OCI-LY1 (cell line): ENCODE results near the gene ENOSF1.

Experiments
- CTCF ChIP-seq: fragments of 200-600 bp; sonication (generic), shearing (Covaris generic); IDR thresholded peaks from 2 replicates; pipeline ENCODE4 v1.5.1; 2017; ENCODE audit warnings: mild to moderate bottlenecking, antibody characterized with exemption, low read length, moderate library complexity, mixed read lengths
- EZH2 ChIP-seq: fragments of 200-600 bp; sonication (generic), shearing (Covaris generic); IDR thresholded peaks from 2 replicates; pipeline ENCODE4 v1.8.0; 2017; ENCODE audit warnings: borderline replicate concordance, mixed run types, mild to moderate bottlenecking, antibody characterized with exemption, low read length, moderate library complexity, mixed read lengths

DNA sequence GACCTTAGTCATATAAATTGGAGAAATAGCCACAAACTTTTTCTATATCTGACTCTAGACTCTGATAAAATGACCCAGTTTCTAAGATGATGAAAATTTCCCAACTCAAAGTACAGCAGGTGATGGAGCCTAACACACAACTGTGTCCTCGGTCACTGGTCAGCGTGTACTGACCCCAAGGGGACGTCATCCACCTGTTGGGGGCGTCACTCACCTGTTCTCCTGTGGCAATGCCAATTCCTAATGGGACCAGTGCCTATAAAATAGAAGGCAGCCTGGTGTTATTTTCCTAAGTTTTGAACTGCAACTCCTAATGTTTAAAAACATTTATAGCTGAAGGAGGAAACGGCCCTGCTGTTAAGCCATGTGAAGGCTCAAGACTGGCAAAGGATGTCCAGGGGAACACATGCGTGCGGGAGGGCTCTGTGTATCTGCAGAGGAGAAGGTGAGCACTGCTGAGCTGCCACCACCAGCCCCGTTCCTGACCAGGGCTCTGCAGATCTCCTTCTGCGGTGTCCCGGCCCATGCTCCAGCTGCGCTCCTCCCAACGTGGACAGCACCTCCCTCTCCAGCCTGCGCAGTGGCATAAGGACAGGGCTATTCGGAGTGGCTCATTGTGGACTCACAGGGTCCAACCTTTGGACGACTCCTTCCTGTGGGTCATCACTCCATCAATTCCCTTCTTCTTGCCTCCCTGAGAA, 33.8 kb downstream of the ENOSF1 start:
- no peak for TF ChIP-seq CTCF
- no peak for TF ChIP-seq EZH2
